CD8-positive, alpha-beta memory T cell (primary cell): Measurements from ENCODE around the gene HLCS. TPM values are rescaled to one million over a fixed set of nuclear protein-coding genes. Genes with fewer than 3 reads are reported as not detected.
A peak's percentile ranks its signal among the peaks of the same experiment; 100 is the strongest.

Source experiments
- CTCF ChIA-PET: fragments of 350-600 bp; sonication (Branson Sonifier 250); formaldehyde crosslinking; loops from one replicate; lab custom pipeline; 2021; ENCODE audit warnings: antibody characterized with exemption; lab: Charles Lee
- POLR2A ChIA-PET: fragments of 350-600 bp; sonication (Branson Sonifier 250); formaldehyde crosslinking; loops from one replicate; lab custom pipeline; 2021; ENCODE audit warnings: antibody characterized with exemption; lab: Charles Lee
- DNase-seq, 5 donors: peaks; one replicate each; pipeline versions ENCODE4 v3.0.0 to v3.0.0-alpha.2; 2020 to 2022; ENCODE audit warnings: mixed read lengths in 1 of 5
- H3K27ac ChIP-seq: one replicate; pipeline ENCODE4 v1.7.0; 2013; ENCODE audit warnings: low read depth, mild to moderate bottlenecking, low read length, moderate library complexity
- H3K27me3 ChIP-seq: 2 replicates; pipeline ENCODE4 v1.7.0; 2013; ENCODE audit warnings: low read length, mild to moderate bottlenecking; ENCODE audit not compliant: insufficient read depth, poor library complexity, severe bottlenecking
- H3K36me3 ChIP-seq: 2 replicates; pipeline ENCODE4 v1.7.0; 2013; ENCODE audit warnings: mild to moderate bottlenecking, low read length, moderate library complexity; ENCODE audit not compliant: insufficient read depth
- H3K4me1 ChIP-seq: 2 replicates; pipeline ENCODE4 v1.7.0; 2013; ENCODE audit warnings: mild to moderate bottlenecking, low read length, moderate library complexity; ENCODE audit not compliant: insufficient read depth
- H3K4me3 ChIP-seq: 2 replicates; pipeline ENCODE4 v1.7.0; 2013; ENCODE audit warnings: mild to moderate bottlenecking, low read length
- H3K9me3 ChIP-seq: 2 replicates; pipeline ENCODE4 v1.7.0; 2013; ENCODE audit warnings: mild to moderate bottlenecking, low read length
- H3K27ac Mint-ChIP-seq, 8 donors: one replicate each; pipeline ENCODE4 v1.8.0; 2020 to 2021; ENCODE audit warnings: mixed read lengths in 8 of 8, mild to moderate bottlenecking in 6 of 8, inconsistent platforms in 3 of 8, moderate library complexity in 3 of 8
- H3K27me3 Mint-ChIP-seq, 2 donors: one replicate each; pipeline ENCODE4 v1.8.0; 2020 to 2021; ENCODE audit warnings: mixed read lengths in 2 of 2, mild to moderate bottlenecking in 1 of 2, moderate library complexity in 1 of 2
- H3K36me3 Mint-ChIP-seq, 3 donors: one replicate each; pipeline ENCODE4 v1.8.0; 2020 to 2021; ENCODE audit warnings: mixed read lengths in 3 of 3, inconsistent platforms in 1 of 3, mild to moderate bottlenecking in 1 of 3
- H3K4me1 Mint-ChIP-seq, 3 donors: one replicate each; pipeline ENCODE4 v1.8.0; 2020 to 2021; ENCODE audit warnings: mixed read lengths in 3 of 3, inconsistent platforms in 1 of 3, mild to moderate bottlenecking in 1 of 3
- H3K4me3 Mint-ChIP-seq, 7 donors: one replicate each; pipeline ENCODE4 v1.8.0; 2020 to 2021; ENCODE audit warnings: mixed read lengths in 7 of 7, mild to moderate bottlenecking in 6 of 7, moderate library complexity in 4 of 7, inconsistent platforms in 2 of 7
- H3K9me3 Mint-ChIP-seq, 5 donors: one replicate each; pipeline ENCODE4 v1.8.0; 2020 to 2022; ENCODE audit warnings: mixed read lengths in 5 of 5, mild to moderate bottlenecking in 3 of 5, moderate library complexity in 2 of 5, inconsistent platforms in 1 of 5
- polyA plus RNA-seq: library from polyadenylated mRNA; unstranded; fragments of 300-500 nt; fragmentation: Illumina TruSeq; gene quantifications from one replicate; pipeline ENCODE4 v1.2.3, GENCODE V29; 2021
- total RNA-seq, 2 experiments: library from RNA; stranded (reverse); gene quantifications; one replicate each; pipeline ENCODE4 v1.2.3, GENCODE V29; 2021

Gene HLCS
- total and polyA plus RNA-seq, 3 experiments from 2014 or later: 12.7 to 14.7 (median 13.4) TPM

DNA sequence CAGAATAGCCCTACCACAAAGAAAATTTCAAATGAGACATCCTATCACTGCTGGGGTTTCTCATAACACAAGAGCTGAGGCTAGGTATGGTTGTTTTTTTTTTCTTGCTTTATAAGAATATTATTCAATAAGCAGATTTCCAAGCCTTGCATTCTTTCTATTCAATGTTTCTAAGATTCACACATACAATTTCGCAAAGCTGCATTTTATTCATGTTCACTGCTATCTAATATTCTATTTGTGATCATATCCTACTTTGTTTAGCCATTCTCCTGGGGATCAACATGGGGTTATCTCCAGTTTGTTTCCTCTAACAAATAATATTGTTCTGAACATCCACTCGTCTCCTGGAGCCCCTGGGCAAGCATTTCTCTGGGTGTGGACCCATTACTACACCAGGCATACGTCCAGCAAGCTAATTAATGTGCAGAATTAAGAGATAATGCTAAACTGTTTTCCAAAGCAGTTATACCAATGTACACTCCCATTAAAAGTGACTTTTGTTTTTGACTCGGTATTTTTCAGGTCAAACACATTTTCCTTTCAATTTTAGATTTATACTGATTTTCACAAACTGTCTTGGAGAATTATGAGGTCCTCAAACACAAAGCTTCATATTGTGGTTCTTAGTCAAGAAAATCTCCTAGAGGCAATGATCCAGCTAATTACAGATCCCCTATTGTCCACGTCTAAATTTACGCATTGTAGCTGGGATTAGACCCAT, 15.7 kb upstream of the HLCS start:
- H3K36me3 ChIP-seq: no peaks in the 10 kb centered on the region
- peaks cover 0 to 2% of the 10 kb centered on the region in 2 donors for H3K27me3 Mint-ChIP-seq
- DNase-seq: no peak
- H3K36me3 Mint-ChIP-seq: peaks cover 0 to 9% (median 0%) of the 10 kb centered on the region in 3 donors
- no peak overlapping the region for H3K4me3 ChIP-seq
- no peaks in the 10 kb centered on the region for H3K27me3 ChIP-seq
- POLR2A ChIA-PET: no interaction called here
- CTCF ChIA-PET: interaction anchor here (0.7 to 1.7 kb wide), 3 partner anchors 8 to 28 kb away, joined by 3 to 11 read pairs (median 4); partner anchors contain the start of gene HLCS
- H3K4me1 ChIP-seq: no peaks in the 10 kb centered on the region
- no peak overlapping the region for H3K27ac ChIP-seq
- no peaks in the 10 kb centered on the region for H3K9me3 ChIP-seq
- H3K9me3 Mint-ChIP-seq: no peaks in the 10 kb centered on the region
- peak overlapping the region in 1 of 7 donors; percentile 61 for H3K4me3 Mint-ChIP-seq
- peaks cover 15 to 31% (median 21%) of the 10 kb centered on the region in 3 donors for H3K4me1 Mint-ChIP-seq
- no peak overlapping the region for H3K27ac Mint-ChIP-seq

- H3K4me1 Mint-ChIP-seq: peaks cover 19 to 30% (median 25%) of the 10 kb centered on the region in 3 donors
- H3K27ac ChIP-seq: no peak overlapping the region
- peak overlapping the region; percentile 1 for H3K4me3 ChIP-seq
- ChIA-PET POLR2A (no interaction called here), CTCF (interaction anchor here (1.7 kb wide), 1 partner anchor 9 kb away, joined by 11 read pairs; no protein-coding TSS in a partner anchor)
- H3K9me3 Mint-ChIP-seq: no peaks in the 10 kb centered on the region
- no peaks in the 10 kb centered on the region for H3K4me1 ChIP-seq
- no peak for DNase-seq
- no peaks in the 10 kb centered on the region for H3K27me3 ChIP-seq
- no peaks in the 10 kb centered on the region for H3K36me3 ChIP-seq
- H3K27me3 Mint-ChIP-seq: peaks cover 0 to 2% of the 10 kb centered on the region in 2 donors
- peak overlapping the region in 5 of 7 donors; percentile 20 to 68 (median 59) for H3K4me3 Mint-ChIP-seq
- H3K9me3 ChIP-seq: no peaks in the 10 kb centered on the region
- H3K27ac Mint-ChIP-seq: peak overlapping the region in 1 of 8 donors; percentile 43
- H3K36me3 Mint-ChIP-seq: peaks cover 0 to 4% (median 0%) of the 10 kb centered on the region in 3 donors
Measured at GRCh38 chr21:36981049-36981391, 14.6 kb upstream of the HLCS start.

DNA sequence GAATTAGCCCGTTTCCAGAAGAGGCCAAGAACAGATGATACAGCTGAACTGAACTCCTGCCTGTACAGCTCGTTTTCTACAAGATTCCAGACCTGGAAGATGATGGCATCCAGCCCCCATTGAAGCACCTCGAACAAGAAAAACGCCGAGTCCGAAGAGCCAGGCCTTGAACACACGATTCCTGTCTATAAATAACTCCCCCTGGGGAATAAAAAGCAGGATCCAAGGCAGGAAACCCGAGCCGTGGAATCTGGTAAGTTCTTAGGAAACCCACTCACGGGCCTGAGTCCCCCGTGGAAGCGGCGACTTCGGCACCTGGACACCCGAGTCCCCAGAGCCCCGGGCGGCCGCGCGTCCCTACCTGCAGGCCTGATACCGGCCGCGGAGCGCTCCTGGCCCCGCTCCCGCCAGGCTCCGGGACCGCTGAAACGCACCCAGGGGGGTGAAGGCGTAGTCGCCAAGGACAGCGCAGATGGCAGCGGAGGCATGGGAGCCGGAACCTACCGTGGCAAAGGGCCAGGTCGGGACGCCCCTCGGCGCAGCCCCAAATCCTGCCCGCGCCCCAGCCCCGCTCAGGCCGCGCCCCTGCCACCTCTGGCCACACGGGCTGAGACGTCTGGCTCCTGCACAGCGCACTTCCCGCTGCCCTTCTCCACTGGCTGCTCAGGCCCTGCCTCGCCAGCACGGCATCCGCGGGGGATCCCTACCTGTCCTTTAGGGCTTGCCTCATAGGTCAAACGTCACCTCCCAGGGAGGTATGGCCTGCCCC, 14.0 kb upstream of the HLCS start:
- ChIA-PET CTCF (interaction anchor here (1.6 to 2.1 kb wide), 3 partner anchors 10 to 40 kb away, joined by 5 to 25 read pairs (median 6); no protein-coding TSS in a partner anchor), POLR2A (interaction anchor here (0.6 kb wide), 1 partner anchor 1786 kb away, joined by 3 read pairs; no protein-coding TSS in a partner anchor)
- H3K27ac Mint-ChIP-seq: peak overlapping the region in 1 of 8 donors; percentile 43
- H3K4me1 Mint-ChIP-seq: peaks cover 15 to 24% (median 20%) of the 10 kb centered on the region in 3 donors
- H3K27ac ChIP-seq: no peak overlapping the region
- H3K9me3 Mint-ChIP-seq: no peaks in the 10 kb centered on the region
- H3K27me3 ChIP-seq: no peaks in the 10 kb centered on the region
- peaks cover 0 to 2% of the 10 kb centered on the region in 2 donors for H3K27me3 Mint-ChIP-seq
- DNase-seq: no peak
- H3K4me3 ChIP-seq: peak overlapping the region; percentile 1
- peak overlapping the region in 5 of 7 donors; percentile 20 to 68 (median 59) for H3K4me3 Mint-ChIP-seq
- H3K36me3 ChIP-seq: no peaks in the 10 kb centered on the region
- no peaks in the 10 kb centered on the region for H3K4me1 ChIP-seq
- no peaks in the 10 kb centered on the region for H3K9me3 ChIP-seq
- H3K36me3 Mint-ChIP-seq: no peaks in the 10 kb centered on the region

DNA sequence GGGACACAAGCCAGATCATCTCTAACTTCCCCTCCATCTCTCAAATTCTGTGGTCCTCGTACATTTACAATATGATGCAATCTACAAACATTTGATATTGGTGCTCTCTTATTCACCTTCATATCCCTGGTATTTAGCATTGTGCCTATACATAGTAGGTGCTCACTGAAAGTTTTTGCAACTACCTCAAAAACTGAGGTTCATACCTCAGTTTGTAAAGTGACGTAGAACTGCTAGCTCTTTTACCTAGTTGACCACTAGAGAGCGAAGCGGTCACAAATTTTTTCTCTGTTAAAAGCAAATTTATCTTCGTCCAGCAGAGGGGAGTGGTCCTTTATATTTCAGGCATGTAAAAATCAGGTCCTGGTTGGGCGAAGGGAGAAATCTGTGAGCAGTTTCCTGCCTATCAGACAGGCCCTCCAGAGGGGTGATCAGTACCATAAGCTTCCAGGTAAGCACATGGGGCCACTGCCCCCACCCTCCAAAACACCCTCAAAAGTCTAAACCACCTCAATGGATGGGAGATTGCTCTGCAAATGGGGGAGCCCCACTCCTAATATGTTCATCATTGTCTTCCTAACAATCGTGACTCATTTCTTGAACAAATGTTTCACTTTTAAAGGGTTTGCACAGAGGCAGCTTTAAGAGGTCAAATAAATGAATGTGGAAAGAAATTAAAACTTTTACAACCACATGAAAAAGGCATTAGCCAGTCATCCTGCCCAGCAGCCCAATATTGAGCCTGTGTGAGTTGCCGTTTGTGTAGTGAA, 10.6 kb upstream of the HLCS start:
- ChIA-PET POLR2A (interaction anchor here (0.9 to 1.2 kb wide), 3 partner anchors 11 to 95 kb away, joined by 3 to 6 read pairs (median 4); partner anchors contain the start of genes HLCS, PIGP and TTC3), CTCF (interaction anchor here (1.1 to 3.1 kb wide), 7 partner anchors 10 to 39 kb away, joined by 3 to 44 read pairs (median 6); partner anchors contain the start of gene HLCS)
- Mint-ChIP-seq H3K36me3 (no peaks in the 10 kb centered on the region), H3K4me1 (peaks cover 15 to 24% (median 20%) of the 10 kb centered on the region in 3 donors), H3K27me3 (no peaks in the 10 kb centered on the region), H3K9me3 (no peaks in the 10 kb centered on the region), H3K27ac (peak overlapping the region in 4 of 8 donors; percentile 71 to 86 (median 78)), H3K4me3 (peak overlapping the region in 4 of 7 donors; percentile 1 to 63 (median 38))
- Histone ChIP-seq H3K27me3 (no peaks in the 10 kb centered on the region), H3K36me3 (no peaks in the 10 kb centered on the region), H3K9me3 (no peaks in the 10 kb centered on the region), H3K4me1 (no peaks in the 10 kb centered on the region), H3K27ac (no peak overlapping the region), H3K4me3 (no peak overlapping the region)
- DNase-seq: peak; percentile 3 to 62 (median 35)

DNA sequence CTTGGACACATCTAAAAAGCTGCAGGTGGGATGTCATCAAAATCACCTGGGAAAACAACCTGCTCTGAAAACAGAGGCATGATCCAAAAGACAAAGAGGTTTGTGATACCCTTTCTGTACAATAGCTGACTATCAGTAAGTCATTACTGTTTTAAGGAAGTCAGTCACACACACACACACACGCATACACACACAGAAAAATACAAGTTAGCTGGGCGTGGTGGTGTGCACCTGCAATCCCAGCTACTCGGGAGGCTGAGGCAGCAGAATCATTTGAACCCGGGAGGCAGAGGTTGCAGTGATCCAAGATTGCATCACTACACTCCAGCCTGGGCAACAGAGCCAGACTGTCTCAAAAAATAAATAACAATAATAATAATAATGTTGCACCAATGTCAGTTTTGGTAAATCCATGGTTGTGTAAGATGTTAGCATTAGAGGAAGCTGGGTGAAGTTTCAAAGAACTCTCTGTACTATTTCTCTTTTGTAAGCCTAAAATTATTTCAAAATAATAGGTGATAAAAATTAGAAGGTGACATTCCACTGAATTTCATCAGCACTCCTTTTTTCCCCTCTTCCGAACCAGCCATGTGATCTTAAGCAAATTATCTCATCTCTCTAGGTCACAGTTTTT, 9.9 kb upstream of the HLCS start:
- Mint-ChIP-seq H3K27ac (peak overlapping the region in 3 of 8 donors; percentile 72 to 86 (median 78)), H3K4me3 (no peak overlapping the region), H3K36me3 (no peaks in the 10 kb centered on the region), H3K4me1 (peaks cover 15 to 24% (median 16%) of the 10 kb centered on the region in 3 donors), H3K27me3 (no peaks in the 10 kb centered on the region), H3K9me3 (no peaks in the 10 kb centered on the region)
- no peaks in the 10 kb centered on the region for H3K9me3 ChIP-seq
- CTCF ChIA-PET: interaction anchor here (1.1 to 3.1 kb wide), 7 partner anchors 10 to 40 kb away, joined by 3 to 44 read pairs (median 6); partner anchors contain the start of gene HLCS
- no peaks in the 10 kb centered on the region for H3K36me3 ChIP-seq
- no peaks in the 10 kb centered on the region for H3K27me3 ChIP-seq
- no peak overlapping the region for H3K4me3 ChIP-seq
- H3K27ac ChIP-seq: no peak overlapping the region
- POLR2A ChIA-PET: interaction anchor here (1.0 to 1.2 kb wide), 2 partner anchors 10 to 13 kb away, joined by 4 to 6 read pairs; partner anchors contain the start of gene HLCS
- H3K4me1 ChIP-seq: no peaks in the 10 kb centered on the region
- DNase-seq: no peak

GRCh38 chr21:36974851-36975192, 8.4 kb upstream of the HLCS start:
- peak overlapping the region in 3 of 8 donors; percentile 1 to 52 (median 3) for H3K27ac Mint-ChIP-seq
- no peaks in the 10 kb centered on the region for H3K9me3 Mint-ChIP-seq
- ChIA-PET POLR2A (no interaction called here), CTCF (interaction anchor here (3.1 kb wide), 1 partner anchor 16 kb away, joined by 44 read pairs; no protein-coding TSS in a partner anchor)
- no peaks in the 10 kb centered on the region for H3K27me3 ChIP-seq
- H3K36me3 Mint-ChIP-seq: no peaks in the 10 kb centered on the region
- no peak overlapping the region for H3K4me3 Mint-ChIP-seq
- H3K27me3 Mint-ChIP-seq: no peaks in the 10 kb centered on the region
- no peaks in the 10 kb centered on the region for H3K9me3 ChIP-seq
- peak overlapping the region; percentile 46 for H3K27ac ChIP-seq
- H3K4me1 ChIP-seq: no peaks in the 10 kb centered on the region
- no peaks in the 10 kb centered on the region for H3K36me3 ChIP-seq
- DNase-seq: no peak
- H3K4me3 ChIP-seq: no peak overlapping the region
- H3K4me1 Mint-ChIP-seq: peaks cover 7 to 15% (median 10%) of the 10 kb centered on the region in 3 donors
